Astrocyte of the spinal cord (primary cell): ENCODE data around the gene ZNF236.

ENCODE experiments used
- DNase-seq: peaks from one replicate; pipeline ENCODE4 v3.0.0; 2011; ENCODE audit warnings: low read depth, low spot score
- H3K4me3 ChIP-seq: 2 replicates; pipeline ENCODE4 v1.5.1; 2011; ENCODE audit warnings: low read depth, mild to moderate bottlenecking, low read length, moderate library complexity
- in situ Hi-C: cut with HindIII; loops from 2 replicates; pipeline ENCODE4 v1.10.0; 2017; ENCODE audit warnings: low sequenced_read_pairs
- TF ChIP-seq, protein P1 (sequence below): IDR thresholded peaks from 2 replicates; pipeline ENCODE4 v1.5.1; 2012; ENCODE audit warnings: low read depth, mild to moderate bottlenecking, low read length, inconsistent platforms

Gene ZNF236

DNA sequence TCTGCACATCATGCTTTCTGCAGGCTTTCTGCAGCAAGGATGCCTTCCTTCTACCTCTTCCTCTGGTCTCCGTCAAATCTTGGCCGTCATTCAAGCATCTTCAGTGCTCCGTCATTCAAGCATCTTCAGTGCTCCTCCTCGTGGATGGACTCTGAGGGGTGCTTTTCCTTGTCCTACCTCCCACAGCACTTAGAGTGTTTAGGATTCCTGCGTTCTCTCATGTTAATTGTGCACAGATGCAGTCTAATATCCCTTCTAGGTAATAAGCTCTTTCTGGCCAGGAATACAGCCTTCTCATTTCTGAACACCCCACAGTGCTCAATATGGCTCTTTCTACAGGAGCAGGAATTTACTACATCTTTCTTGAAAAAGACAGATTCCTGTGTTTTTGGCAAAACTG lies 59.8 kb downstream of the ZNF236 start:
- TF ChIP-seq, protein P1, sequence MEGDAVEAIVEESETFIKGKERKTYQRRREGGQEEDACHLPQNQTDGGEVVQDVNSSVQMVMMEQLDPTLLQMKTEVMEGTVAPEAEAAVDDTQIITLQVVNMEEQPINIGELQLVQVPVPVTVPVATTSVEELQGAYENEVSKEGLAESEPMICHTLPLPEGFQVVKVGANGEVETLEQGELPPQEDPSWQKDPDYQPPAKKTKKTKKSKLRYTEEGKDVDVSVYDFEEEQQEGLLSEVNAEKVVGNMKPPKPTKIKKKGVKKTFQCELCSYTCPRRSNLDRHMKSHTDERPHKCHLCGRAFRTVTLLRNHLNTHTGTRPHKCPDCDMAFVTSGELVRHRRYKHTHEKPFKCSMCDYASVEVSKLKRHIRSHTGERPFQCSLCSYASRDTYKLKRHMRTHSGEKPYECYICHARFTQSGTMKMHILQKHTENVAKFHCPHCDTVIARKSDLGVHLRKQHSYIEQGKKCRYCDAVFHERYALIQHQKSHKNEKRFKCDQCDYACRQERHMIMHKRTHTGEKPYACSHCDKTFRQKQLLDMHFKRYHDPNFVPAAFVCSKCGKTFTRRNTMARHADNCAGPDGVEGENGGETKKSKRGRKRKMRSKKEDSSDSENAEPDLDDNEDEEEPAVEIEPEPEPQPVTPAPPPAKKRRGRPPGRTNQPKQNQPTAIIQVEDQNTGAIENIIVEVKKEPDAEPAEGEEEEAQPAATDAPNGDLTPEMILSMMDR, result no peak

GRCh38 chr18:76885001-76885400 lies 62.6 kb downstream of the ZNF236 start:
- no peak for DNase-seq
- in situ Hi-C loops, result no loop called here
- TF ChIP-seq, protein P1, result no peak
- no peak overlapping the region for H3K4me3 ChIP-seq

More for the DNA sequence above, 59.8 kb downstream of the ZNF236 start:
- no peak overlapping the region for H3K4me3 ChIP-seq
- in situ Hi-C loops, result no loop called here
- DNase-seq, result no peak

DNA sequence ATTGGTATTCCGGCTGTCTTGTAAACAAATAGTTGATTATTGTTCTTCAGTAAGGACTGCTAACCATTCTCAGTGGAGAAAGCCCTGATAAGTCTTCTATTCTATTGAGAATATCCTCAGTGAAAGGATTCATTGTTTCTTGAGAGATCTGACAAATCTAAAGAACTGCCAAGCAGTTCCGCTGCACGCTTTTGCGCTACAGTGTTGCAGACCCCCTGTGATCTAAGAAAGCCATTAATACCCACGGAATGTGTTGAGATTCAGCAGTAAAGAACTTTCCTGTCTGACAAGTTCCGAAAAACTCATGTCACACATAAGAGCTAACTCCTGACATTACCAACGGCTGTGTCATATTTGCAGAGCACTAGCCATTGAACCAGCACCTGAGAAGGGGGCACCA lies 63.8 kb downstream of the ZNF236 start:
- in situ Hi-C loops, result no loop called here
- no peak overlapping the region for H3K4me3 ChIP-seq
- DNase-seq, result no peak
- TF ChIP-seq, protein P1, result no peak

DNA sequence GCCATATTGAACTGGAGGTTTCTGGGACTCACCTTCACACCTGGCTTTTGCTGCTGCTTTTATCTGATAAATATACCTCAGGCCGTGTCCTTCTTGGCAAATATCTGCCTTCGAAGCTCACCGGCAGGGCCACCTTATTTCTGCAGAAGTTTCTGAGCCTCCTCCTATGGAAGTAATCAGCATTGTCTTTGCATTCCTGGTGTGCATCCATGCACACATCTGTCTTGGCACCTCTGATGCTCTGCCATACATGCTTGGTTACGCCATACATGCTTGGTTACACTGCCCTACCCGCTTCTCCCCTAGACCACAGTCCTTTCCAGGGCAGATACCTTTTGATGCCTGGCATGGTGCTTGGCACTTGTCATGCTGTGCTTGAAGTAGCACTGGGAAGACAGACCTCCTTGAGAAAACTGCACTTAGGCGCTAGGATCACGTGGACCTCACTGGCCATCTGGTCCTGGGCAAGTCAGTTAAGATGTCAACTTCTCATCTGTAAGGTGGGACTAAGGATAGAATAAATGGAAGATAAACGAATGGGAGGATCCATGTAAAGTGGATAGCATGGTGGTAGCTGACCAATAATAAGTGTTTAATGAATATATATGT lies 66.8 kb downstream of the ZNF236 start:
- H3K4me3 ChIP-seq, result no peak overlapping the region
- in situ Hi-C loops, result no loop called here
- TF ChIP-seq, protein P1, result no peak
- DNase-seq, result no peak

GRCh38 chr18:76892832-76893231 lies 70.5 kb downstream of the ZNF236 start:
- TF ChIP-seq, protein P1, result no peak
- no peak for DNase-seq
- in situ Hi-C loops, result no loop called here
- H3K4me3 ChIP-seq, result no peak overlapping the region

- TF ChIP-seq, protein P1, result no peak
- no peak for DNase-seq
- H3K4me3 ChIP-seq, result no peak overlapping the region
- in situ Hi-C loops, result no loop called here
Measured at GRCh38 chr18:76894566-76895346, 72.4 kb downstream of the ZNF236 start.
